Endothelial cell of umbilical vein (primary cell): ENCODE results near the gene OARD1. TPM values are rescaled to one million over a fixed set of nuclear protein-coding genes. Genes with fewer than 3 reads are reported as not detected.

Experiments used
- BruUV-seq: library from RNA; stranded (reverse); fragments of 400-500 nt; replicated peaks from 2 replicates; lab custom pipeline; 2021; lab: Mats Ljungman, UMichigan
- CTCF ChIA-PET: fragments of 300-600, 350-600 bp; sonication (Branson Sonifier 250); formaldehyde crosslinking; loops from one replicate; lab custom pipeline; 2021; ENCODE audit warnings: antibody characterized with exemption, inconsistent platforms; lab: Charles Lee
- POLR2A ChIA-PET: fragments of 300-600, 350-600 bp; sonication (Branson Sonifier 250); formaldehyde crosslinking; loops from one replicate; lab custom pipeline; 2021; ENCODE audit warnings: antibody characterized with exemption, inconsistent platforms; lab: Charles Lee
- DNase-seq: peaks from one replicate; pipeline ENCODE4 v3.0.0-alpha.2; 2011; ENCODE audit warnings: low read depth, low spot score
- FAIRE-seq: peaks from 2 replicates; lab custom pipeline; 2011; peaks lifted over from hg19 to GRCh38; lab: Jason Lieb, UNC
- H2AFZ ChIP-seq: 2 replicates; pipeline ENCODE4 v1.6.0; 2012; ENCODE audit warnings: low read depth, low read length, control low read depth, inconsistent platforms
- H3K27ac ChIP-seq: 2 replicates; pipeline ENCODE4 v1.5.1; 2011; ENCODE audit warnings: low read depth, mild to moderate bottlenecking, control low read depth, low read length, moderate library complexity; ENCODE audit not compliant: insufficient read depth
- H3K27me3 ChIP-seq, 2 experiments: 2 replicates each; pipeline versions ENCODE4 v1.6.0 to v1.6.1; 2011; ENCODE audit warnings: low read length in 2 of 2, mixed read lengths in 1 of 2; ENCODE audit not compliant: control insufficient read depth in 2 of 2, insufficient read depth in 2 of 2
- H3K36me3 ChIP-seq, 2 experiments: 2 replicates in 1 of 2; 3 replicates in 1 of 2; pipeline ENCODE4 v1.5.1; 2011; ENCODE audit warnings: low read length in 2 of 2, mild to moderate bottlenecking in 1 of 2, moderate library complexity in 1 of 2; ENCODE audit not compliant: control insufficient read depth in 2 of 2, insufficient read depth in 2 of 2; ENCODE audit errors: extremely low read depth in 1 of 2
- H3K4me1 ChIP-seq: 3 replicates; pipeline ENCODE4 v1.5.1; 2011; ENCODE audit warnings: mild to moderate bottlenecking, low read length; ENCODE audit not compliant: control insufficient read depth, insufficient read depth; ENCODE audit errors: extremely low read depth
- H3K4me2 ChIP-seq: 2 replicates; pipeline ENCODE4 v1.6.1; 2011; ENCODE audit warnings: low read length, control low read depth, mixed read lengths; ENCODE audit not compliant: insufficient read depth
- H3K4me3 ChIP-seq, 3 experiments: fragments of 200-600 bp in 1 of 3; sonication (generic), shearing (Covaris generic) in 1 of 3; replicated peaks in 1 of 3; 2 replicates each; pipeline ENCODE4 v1.5.1; 2011 to 2016; ENCODE audit warnings: control low read depth in 3 of 3, low read length in 3 of 3, mild to moderate bottlenecking in 2 of 3, inconsistent platforms in 1 of 3, low read depth in 1 of 3, moderate library complexity in 1 of 3; ENCODE audit not compliant: insufficient read depth in 1 of 3
- H3K79me2 ChIP-seq: 2 replicates; pipeline ENCODE4 v1.6.0; 2012; ENCODE audit warnings: low read length, inconsistent platforms; ENCODE audit not compliant: control insufficient read depth, insufficient read depth
- H3K9ac ChIP-seq: replicated peaks from 2 replicates; pipeline ENCODE3; 2011; ENCODE audit warnings: low read length, control low read depth; ENCODE audit not compliant: insufficient read depth; ENCODE audit errors: extremely low read depth
- H3K9me1 ChIP-seq: replicated peaks from 3 replicates; pipeline ENCODE4 v1.6.0; 2011; ENCODE audit warnings: mild to moderate bottlenecking, low read length; ENCODE audit not compliant: control insufficient read depth, insufficient read depth; ENCODE audit errors: extremely low read depth
- H3K9me3 ChIP-seq: replicated peaks from 2 replicates; pipeline ENCODE4 v1.5.1; 2012; ENCODE audit warnings: low read length, inconsistent platforms; ENCODE audit not compliant: control insufficient read depth, insufficient read depth
- H4K20me1 ChIP-seq: replicated peaks from 2 replicates; pipeline ENCODE3; 2011; ENCODE audit warnings: mild to moderate bottlenecking, low read length; ENCODE audit not compliant: control insufficient read depth, insufficient read depth; ENCODE audit errors: extremely low read depth
- CTCF ChIP-seq, 2 donors: IDR thresholded peaks; 1 replicate in 1 of 2; 2 replicates in 1 of 2; pipeline ENCODE4 v1.5.1; 2011; ENCODE audit warnings: low read length in 2 of 2, mild to moderate bottlenecking in 2 of 2, moderate library complexity in 2 of 2, control low read depth in 1 of 2, inconsistent platforms in 1 of 2, low read depth in 1 of 2; ENCODE audit not compliant: insufficient read depth in 1 of 2; ENCODE audit errors: extremely low read depth in 1 of 2
- EZH2 ChIP-seq: IDR thresholded peaks from 2 replicates; pipeline ENCODE4 v1.6.1; 2012; ENCODE audit warnings: borderline replicate concordance, low read depth, mild to moderate bottlenecking, moderate library complexity, low read length, inconsistent platforms; ENCODE audit not compliant: severe bottlenecking
- FOS ChIP-seq: IDR thresholded peaks from 2 replicates; pipeline ENCODE4 v1.6.1; 2011; ENCODE audit warnings: mild to moderate bottlenecking, low read length, moderate library complexity, borderline replicate concordance; ENCODE audit not compliant: insufficient read depth
- GATA2 ChIP-seq: IDR thresholded peaks from 2 replicates; pipeline ENCODE4 v1.7.0; 2011; ENCODE audit warnings: low read depth, mild to moderate bottlenecking, moderate library complexity, mixed read lengths, low read length; ENCODE audit not compliant: insufficient read length, insufficient read depth
- JUN ChIP-seq: IDR thresholded peaks from 2 replicates; pipeline ENCODE4 v1.6.1; 2011; ENCODE audit warnings: borderline replicate concordance, low read depth; ENCODE audit not compliant: insufficient read length, insufficient read depth
- MAX ChIP-seq: IDR thresholded peaks from 2 replicates; pipeline ENCODE4 v1.6.1; 2011; ENCODE audit not compliant: insufficient read depth, insufficient read length
- MYC ChIP-seq: IDR thresholded peaks from one replicate; pipeline ENCODE4 v1.6.1; 2011; ENCODE audit warnings: mild to moderate bottlenecking, low read depth, low read length
- POLR2A ChIP-seq: IDR thresholded peaks from 2 replicates; pipeline ENCODE4 v1.6.1; 2012; ENCODE audit warnings: low read depth, mild to moderate bottlenecking, control low read depth, low read length
- POLR2AphosphoS5 ChIP-seq: IDR thresholded peaks from 2 replicates; pipeline ENCODE4 v1.6.1; 2012; ENCODE audit warnings: low read depth, mild to moderate bottlenecking, control low read depth, low read length, moderate library complexity; ENCODE audit not compliant: insufficient read depth
- dilution Hi-C: fragments of 300-500 bp; cut with MboI; formaldehyde crosslinking; loops from one replicate; pipeline ENCODE4 v1.15.0; 2019; ENCODE audit warnings: low sequenced_read_pairs; ENCODE audit not compliant: extremely low pct_ligation_motif_present
- intact Hi-C: fragments of 100-400 bp; cut with micrococcal nuclease; formaldehyde crosslinking; loops from one replicate; pipeline ENCODE4 v1.10.0; 2022
- polyA plus RNA-seq, 4 experiments: library from polyadenylated mRNA; depleted of rRNA in 3 of 4; stranded (reverse) in 3 of 4; unstranded in 1 of 4; fragments of >200 nt; gene quantifications; 2 replicates each; pipeline versions ENCODE4 v1.2.1 to v1.2.3, GENCODE V29; 2011 to 2012; ENCODE audit warnings: missing spikeins in 1 of 4
- total RNA-seq: library from RNA; stranded (reverse); gene quantifications from 2 replicates; pipeline ENCODE4 v1.2.3, GENCODE V29; 2021

OARD1 gene
- total and polyA plus RNA-seq, 2 donors (not counting 3 experiments of a cell fraction or from before 2014, with no cell fraction given): 5.2 to 13.0 TPM

GRCh38 chr6:41049521-41049920 lies 22.6 kb downstream of the OARD1 start:
- DNase-seq (no peak), FAIRE-seq (no peak)
- no peak overlapping the region for H3K9ac ChIP-seq
- H3K4me1 ChIP-seq: peaks cover 5% of the 10 kb centered on the region
- H3K27me3 ChIP-seq: peaks cover under 1 to 2% of the 10 kb centered on the region in 2 experiments
- intact Hi-C loops (no loop called here), dilution Hi-C loops (no loop called here)
- no TSS peak for BruUV-seq
- H3K9me1 ChIP-seq: no peaks in the 10 kb centered on the region
- CTCF ChIA-PET: interaction anchor here (3.2 kb wide), 1 partner anchor 10 kb away, joined by 22 read pairs; the partner anchor contains the start of gene UNC5CL
- H3K4me2 ChIP-seq: no peak overlapping the region
- H2AFZ ChIP-seq: no peak overlapping the region
- H3K27ac ChIP-seq: no peak overlapping the region
- no peaks in the 10 kb centered on the region for H4K20me1 ChIP-seq
- TF ChIP-seq MYC (no peak), EZH2 (no peak), GATA2 (no peak), FOS (no peak), JUN (no peak), MAX (no peak), POLR2AphosphoS5 (no peak), POLR2A (no peak), CTCF (IDR thresholded peaks at IDR 0.05; ENCODE audit: extremely low read depth in 1 of 2, insufficient read depth in 1 of 2, low read depth in 1 of 2, low read length in 2 of 2) (no peak)
- no peak overlapping the region for H3K4me3 ChIP-seq
- no peaks in the 10 kb centered on the region for H3K9me3 ChIP-seq
- no peaks in the 10 kb centered on the region for H3K36me3 ChIP-seq
- H3K79me2 ChIP-seq: no peaks in the 10 kb centered on the region
- POLR2A ChIA-PET: no interaction called here
